HepG2 (cell line): Measurements from ENCODE around the gene VAMP8. TPM values are rescaled to one million over a fixed set of nuclear protein-coding genes. Genes with fewer than 3 reads are reported as not detected.

Source experiments
- AHDC1 ChIP-seq: sonication (generic); formaldehyde crosslinking; IDR thresholded peaks from 2 replicates; pipeline ENCODE4 v1.5.1; 2020; ENCODE audit warnings: mild to moderate bottlenecking, missing genetic modification reagents, borderline replicate concordance
- CREB1 ChIP-seq, 2 experiments: fragments of 450-650 bp in 1 of 2; IDR thresholded peaks; 2 replicates each; pipeline ENCODE4 v1.6.1; 2016 to 2017; ENCODE audit warnings: control low read depth in 1 of 2, mild to moderate bottlenecking in 1 of 2, missing compliant biosample characterization in 1 of 2, missing genetic modification characterization in 1 of 2
- NKX3-1 ChIP-seq: sonication (generic); formaldehyde crosslinking; IDR thresholded peaks from 2 replicates; pipeline ENCODE4 v1.5.0; 2020; ENCODE audit warnings: missing genetic modification reagents
- REPIN1 ChIP-seq: sonication (generic); formaldehyde crosslinking; IDR thresholded peaks from 2 replicates; pipeline ENCODE4 v1.8.0; 2022; ENCODE audit warnings: missing genetic modification reagents, low read depth, mild to moderate bottlenecking, borderline replicate concordance
- RXRA ChIP-seq: sonication (generic); formaldehyde crosslinking; IDR thresholded peaks from 2 replicates; pipeline ENCODE4 v1.5.1; 2020; ENCODE audit warnings: missing genetic modification reagents
- SAFB2 ChIP-seq: sonication (generic); formaldehyde crosslinking; IDR thresholded peaks from 2 replicates; pipeline ENCODE4 v1.5.1; 2020; ENCODE audit warnings: missing genetic modification reagents, low read depth, mild to moderate bottlenecking, borderline replicate concordance
- TP53 ChIP-seq: sonication (generic); formaldehyde crosslinking; conservative IDR thresholded peaks from 2 replicates; pipeline ENCODE4 v1.4.0; 2020; ENCODE audit warnings: missing genetic modification reagents
- ZHX1 ChIP-seq: sonication (generic); formaldehyde crosslinking; IDR thresholded peaks from 2 replicates; pipeline ENCODE4 v1.8.1; 2022; ENCODE audit warnings: low read depth, mild to moderate bottlenecking, missing genetic modification reagents
- ZKSCAN1 ChIP-seq: fragments of 150-350 bp; IDR thresholded peaks from 2 replicates; pipeline ENCODE4 v1.6.1; 2014; ENCODE audit warnings: low read length
- ZMYM3 ChIP-seq: sonication (generic); formaldehyde crosslinking; IDR thresholded peaks from 2 replicates; pipeline ENCODE4 v1.5.1; 2020; ENCODE audit warnings: mild to moderate bottlenecking, missing genetic modification reagents
- ZNF205 ChIP-seq: IDR thresholded peaks from 2 replicates; pipeline ENCODE4 v1.6.1; 2018; ENCODE audit warnings: missing biosample characterization, missing genetic modification reagents
- ZNF224 ChIP-seq: sonication (generic); formaldehyde crosslinking; IDR thresholded peaks from 2 replicates; pipeline ENCODE4 v1.5.0; 2020; ENCODE audit warnings: mild to moderate bottlenecking, missing genetic modification reagents
- ZNF333 ChIP-seq: sonication (generic); formaldehyde crosslinking; IDR thresholded peaks from 2 replicates; pipeline ENCODE4 v1.4.0; 2020; ENCODE audit warnings: mild to moderate bottlenecking, missing genetic modification reagents, borderline replicate concordance
- ZNF337 ChIP-seq: sonication (generic); formaldehyde crosslinking; IDR thresholded peaks from 2 replicates; pipeline ENCODE4 v1.5.1; 2020; ENCODE audit warnings: missing genetic modification reagents, low read depth, mild to moderate bottlenecking, borderline replicate concordance
- ZNF510 ChIP-seq: sonication (generic); formaldehyde crosslinking; IDR thresholded peaks from 2 replicates; pipeline ENCODE4 v1.4.0; 2020; ENCODE audit warnings: low read depth, mild to moderate bottlenecking, missing genetic modification reagents
- ZNF576 ChIP-seq: sonication (generic); formaldehyde crosslinking; IDR thresholded peaks from 2 replicates; pipeline ENCODE4 v1.4.0; 2020; ENCODE audit warnings: mild to moderate bottlenecking, missing genetic modification reagents
- ZNF747 ChIP-seq: sonication (generic); formaldehyde crosslinking; IDR thresholded peaks from 2 replicates; pipeline ENCODE4 v1.8.1; 2023; ENCODE audit warnings: missing genetic modification reagents, mild to moderate bottlenecking, borderline replicate concordance
- polyA plus RNA-seq, 8 experiments: library from polyadenylated mRNA; depleted of rRNA in 3 of 8; stranded (reverse) in 7 of 8; unstranded in 1 of 8; fragments of >200 nt; fragmentation: Illumina TruSeq in 4 of 8; extraction: Trizol in 4 of 8; gene quantifications; 2 replicates each; pipeline versions ENCODE4 v1.2.1 to v1.2.3, GENCODE V29; 2011 to 2016; ENCODE audit warnings: low read depth in 4 of 8, missing spikeins in 1 of 8, mixed read lengths in 1 of 8; ENCODE audit not compliant: insufficient read depth in 1 of 8
- total RNA-seq, 5 experiments: library from RNA; depleted of rRNA; stranded (reverse); fragments of >200 nt; fragmentation: Illumina TruSeq; extraction: Trizol; gene quantifications; 2 replicates each; pipeline ENCODE4 v1.2.3, GENCODE V29; 2016; ENCODE audit warnings: low read depth in 1 of 5

The VAMP8 gene
- total and polyA plus RNA-seq, 2 of the 13 experiments (the other 11 are each of a cell fraction or from before 2014, with no cell fraction given), result 83.3 to 157 TPM

DNA sequence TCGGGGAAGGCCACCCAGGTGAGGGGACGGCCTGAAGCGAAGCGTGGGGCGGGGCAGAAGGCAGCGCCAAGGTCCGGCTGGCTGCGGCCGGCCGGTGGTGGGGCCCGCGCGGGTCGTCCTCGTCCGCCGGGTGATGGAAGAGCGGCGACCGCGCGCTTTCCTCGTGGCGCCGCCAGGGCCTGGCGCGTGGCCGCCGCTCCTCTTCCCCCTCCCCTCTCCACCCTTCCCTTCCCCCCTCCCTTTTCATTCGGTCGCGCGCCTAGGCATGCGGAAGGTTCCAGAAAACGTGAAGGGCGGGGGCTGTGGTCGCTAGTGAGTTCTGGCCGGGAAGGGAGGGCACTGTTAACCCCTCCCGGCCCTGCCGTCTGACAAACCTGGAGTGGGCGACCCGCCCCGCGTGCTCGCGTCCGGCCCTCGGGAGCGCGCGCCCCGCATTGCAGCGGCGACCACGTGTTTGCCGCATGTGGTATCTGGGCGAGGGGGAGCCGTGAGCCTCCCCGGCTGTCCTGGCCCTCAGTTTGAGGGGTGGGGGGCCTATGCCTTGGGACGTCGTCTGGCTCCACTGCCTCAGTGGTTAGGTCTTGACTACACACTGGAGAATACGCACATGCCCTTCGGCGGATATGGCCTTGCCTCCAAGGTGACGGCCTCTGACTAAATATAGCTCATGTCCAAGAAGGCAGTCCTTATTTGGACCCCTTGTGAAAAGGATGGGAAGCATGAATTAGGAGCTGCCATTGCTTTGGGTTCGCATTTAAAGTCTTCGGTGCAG lies 37.8 kb upstream of the VAMP8 start (continued):
- TF ChIP-seq AHDC1 (CRISPR knock-in tag) (0 out of 2 replicates have a peak, but pooled peaks have one; percentile 16), REPIN1 (CRISPR knock-in tag) (peak; percentile 24; the same call in 1 of the 2 replicates), CREB1 (IDR thresholded peaks at IDR 0.05) (0 out of 2 replicates have a peak, but pooled peaks have one; percentile 20), CREB1 (CRISPR knock-in tag; IDR thresholded peaks at IDR 0.05) (no peak), ZNF205 (no peak), ZNF576 (peak; percentile 90; the same call in 1 of the 2 replicates), ZNF333 (CRISPR knock-in tag) (0 out of 2 replicates have a peak, but pooled peaks have one; percentile 65), ZHX1 (0 out of 2 replicates have a peak, but pooled peaks have one; percentile 36), ZNF224 (0 out of 2 replicates have a peak, but pooled peaks have one; percentile 80), TP53 (CRISPR knock-in tag) (0 out of 2 replicates have a peak, but pooled peaks have one; percentile 33), ZNF510 (no peak; the same call in 1 of the 2 replicates), ZNF747 (peak; percentile 93), ZMYM3 (0 out of 2 replicates have a peak, but pooled peaks have one; percentile 7), RXRA (no peak; the same call in none of the 2 replicates), NKX3-1 (peak; percentile 87), ZNF337 (no peak), SAFB2 (CRISPR knock-in tag) (peak; percentile 25; the same call in 1 of the 2 replicates), ZKSCAN1 (no peak)
